Smooth muscle cell of the brain vasculature (primary cell): Measurements from ENCODE around the gene VWA8.

ENCODE experiments used
- DNase-seq: peaks from one replicate; pipeline ENCODE4 v3.0.0-alpha.2; 2012; ENCODE audit warnings: low read depth, low spot score

VWA8 gene

GRCh38 chr13:41802684-41803444 is 158.0 kb downstream of the VWA8 start:
- DNase-seq, result no peak

GRCh38 chr13:41802043-41802683 is 158.7 kb downstream of the VWA8 start:
- no peak for DNase-seq

GRCh38 chr13:41791056-41791455 is 169.9 kb downstream of the VWA8 start:
- DNase-seq, result no peak

GRCh38 chr13:41788552-41788951 is 172.4 kb downstream of the VWA8 start:
- DNase-seq, result no peak

- no peak for DNase-seq
Measured at GRCh38 chr13:41785402-41786172, 175.3 kb downstream of the VWA8 start.

GRCh38 chr13:41782086-41782485 is 178.8 kb downstream of the VWA8 start:
- DNase-seq, result no peak

- no peak for DNase-seq
Measured at GRCh38 chr13:41780715-41781706, 179.9 kb downstream of the VWA8 start.

GRCh38 chr13:41775251-41775650 is 185.7 kb downstream of the VWA8 start:
- no peak for DNase-seq

GRCh38 chr13:41774605-41775218 is 186.2 kb downstream of the VWA8 start:
- no peak for DNase-seq

GRCh38 chr13:41767801-41768200 is 193.1 kb downstream of the VWA8 start:
- DNase-seq, result no peak

- no peak for DNase-seq
Measured at GRCh38 chr13:41766439-41766838, 194.5 kb downstream of the VWA8 start.

- DNase-seq, result no peak
Measured at GRCh38 chr13:41765813-41766212, 195.1 kb downstream of the VWA8 start.

- DNase-seq, result no peak
Measured at GRCh38 chr13:41765020-41765419, 195.9 kb downstream of the VWA8 start.

- no peak for DNase-seq
Measured at GRCh38 chr13:41764558-41764957, 196.4 kb downstream of the VWA8 start.

GRCh38 chr13:41763782-41764181 is 197.1 kb downstream of the VWA8 start:
- no peak for DNase-seq

- DNase-seq, result no peak
Measured at GRCh38 chr13:41762796-41763195, 198.1 kb downstream of the VWA8 start.

GRCh38 chr13:41756198-41756880 is 204.6 kb downstream of the VWA8 start:
- DNase-seq, result no peak

- DNase-seq, result no peak
Measured at GRCh38 chr13:41751734-41752445, 209.0 kb downstream of the VWA8 start.

GRCh38 chr13:41751277-41751676 is 209.6 kb downstream of the VWA8 start:
- DNase-seq, result no peak

GRCh38 chr13:41746259-41746658 is 214.7 kb downstream of the VWA8 start:
- peak; percentile 18 for DNase-seq
